Measurements from ENCODE around the gene PCNT. TPM values are rescaled to one million over a fixed set of nuclear protein-coding genes. Genes with fewer than 3 reads are reported as not detected.

PCNT gene
- total and polyA plus RNA-seq, 9 of the 15 experiments (the other 6 are each of a cell fraction or from before 2014, with no cell fraction given), result 9.1 to 53.5 (median 31.3) TPM

GRCh38 chr21:46325073-46325912 is 1.3 kb downstream of the PCNT start (continued):
- TF ChIP-seq PRDM10 (IDR thresholded peaks at IDR 0.05; ENCODE audit: partially characterized antibody) (peak; percentile 29), SAFB (IDR thresholded peaks at IDR 0.05; ENCODE audit: borderline replicate concordance, low read depth, low read length) (no peak), MNT (conservative IDR thresholded peaks at IDR 0.05) (peak; percentile 39 to 60; a peak in 3 of 4 replicates), TSHZ1 (CRISPR knock-in tag; IDR thresholded peaks at IDR 0.05) (no peak), VEZF1 (CRISPR knock-in tag; IDR thresholded peaks at IDR 0.05) (peak; percentile 73), MLX (CRISPR knock-in tag; conservative IDR thresholded peaks at IDR 0.05) (no peak), MAZ (CRISPR knock-in tag; conservative IDR thresholded peaks at IDR 0.05 in 1 of 2, IDR thresholded peaks at IDR 0.05 in 1 of 2) (peak; percentile 73 to 88; a peak in 3 of 4 replicates), ZNF274 (IDR thresholded peaks at IDR 0.05; ENCODE audit: borderline replicate concordance, low read depth, low read length) (no peak)
